GM21423 (cell line): ENCODE measurements around the gene VPS51.

Experiments used
- ATAC-seq: cut with Tn5 transposase; IDR thresholded peaks from one replicate; pipeline ENCODE4 v1.9.1; 2021; ENCODE audit warnings: mild to moderate bottlenecking, moderate library complexity; ENCODE audit not compliant: unreplicated experiment

The VPS51 gene

GRCh38 chr11:65071907-65072630, 23.9 kb upstream of the VPS51 start:
- no peak for ATAC-seq

- no peak for ATAC-seq
Observed at GRCh38 chr11:65072631-65072966, 23.4 kb upstream of the VPS51 start.

- ATAC-seq = no peak
Observed at GRCh38 chr11:65077451-65077850, 18.6 kb upstream of the VPS51 start.

DNA sequence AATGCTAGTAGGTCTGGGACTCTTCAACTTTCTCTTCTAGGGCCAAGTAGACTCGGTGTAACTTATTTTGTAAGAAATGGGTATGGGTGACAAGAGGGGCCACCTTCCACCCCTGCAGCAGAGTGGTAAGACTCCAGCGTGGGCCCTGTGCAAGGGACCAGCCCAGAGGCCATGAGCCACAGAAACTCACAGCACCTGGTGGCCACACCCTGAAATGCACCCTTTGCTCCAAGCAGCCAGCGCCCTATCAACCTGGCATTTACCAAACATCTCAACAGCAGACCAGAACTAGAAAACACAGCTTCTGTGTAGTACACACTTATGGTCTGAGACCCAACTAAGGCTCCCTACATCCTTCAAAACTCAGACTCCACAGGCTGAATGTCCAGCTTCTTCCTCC, 17.9 kb upstream of the VPS51 start:
- ATAC-seq = no peak

DNA sequence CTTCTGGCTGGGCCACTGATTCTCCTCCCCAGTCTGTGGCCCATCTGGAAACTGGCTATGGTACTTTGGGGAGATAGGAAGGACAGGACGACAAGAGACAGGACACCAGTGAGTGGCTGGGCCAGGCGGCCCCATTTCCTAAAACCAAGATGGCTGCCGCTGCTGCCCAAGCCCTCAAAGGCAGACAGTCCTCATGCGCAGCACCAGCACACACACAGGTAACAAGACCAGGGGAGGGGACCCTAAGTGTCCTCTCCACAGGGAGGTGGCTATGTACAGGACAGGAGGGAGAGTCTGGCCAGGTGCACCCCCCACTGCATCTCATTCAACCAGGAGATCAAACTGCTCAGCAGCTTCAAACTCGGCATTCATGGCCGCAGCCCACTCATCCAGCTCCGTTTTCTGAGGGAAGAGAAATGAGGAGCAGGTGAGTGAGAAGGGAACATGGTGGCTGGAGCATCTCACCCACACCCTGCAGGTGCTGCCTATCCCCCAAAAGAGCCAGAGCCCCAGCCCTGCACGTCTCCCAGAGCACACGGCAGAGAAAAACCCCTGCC, 17.1 kb upstream of the VPS51 start:
- ATAC-seq = no peak

- peak; percentile 6 for ATAC-seq
Observed at GRCh38 chr11:65083134-65083833, 12.7 kb upstream of the VPS51 start.

GRCh38 chr11:65083834-65084597, 12.0 kb upstream of the VPS51 start, which contains the start of the genes CDCA5 and ZFPL1:
CDCA5 (minus strand) TSS chr11:65084040; CDS start chr11:65083978, 62 bp downstream.
ZFPL1 (plus strand) TSS chr11:65084222; CDS start chr11:65084699, 477 bp downstream.
- ATAC-seq = peak; percentile 85

DNA sequence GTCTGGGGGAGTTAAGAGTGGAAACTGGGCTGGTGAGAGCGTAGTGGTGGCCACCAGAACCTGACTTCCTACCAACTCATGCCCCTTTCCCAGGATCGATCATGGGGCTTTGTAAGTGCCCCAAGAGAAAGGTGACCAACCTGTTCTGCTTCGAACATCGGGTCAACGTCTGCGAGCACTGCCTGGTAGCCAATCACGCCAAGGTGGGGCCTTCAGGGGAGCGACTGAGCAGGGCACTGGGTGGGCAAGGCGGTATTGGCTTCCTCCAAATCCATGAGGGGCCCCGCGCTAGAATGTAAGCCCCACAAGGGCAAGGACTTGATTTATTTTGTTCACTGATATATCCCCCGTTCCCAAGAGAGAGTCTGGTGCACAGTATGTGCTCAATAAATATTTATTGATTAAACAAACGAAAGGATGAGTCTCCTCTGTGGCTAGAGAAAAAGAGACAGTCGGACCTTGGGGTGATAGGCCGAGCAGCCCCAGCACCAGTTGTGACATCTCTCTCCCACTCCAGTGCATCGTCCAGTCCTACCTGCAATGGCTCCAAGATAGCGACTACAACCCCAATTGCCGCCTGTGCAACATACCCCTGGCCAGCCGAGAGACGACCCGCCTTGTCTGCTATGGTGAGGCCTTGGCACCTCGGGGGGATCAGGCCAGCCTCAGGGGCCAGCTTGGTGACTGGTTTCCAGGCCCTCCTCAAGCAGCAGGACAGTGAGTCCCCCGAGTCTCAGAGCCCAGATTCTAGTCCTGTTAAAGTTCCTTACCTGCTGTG, 11.2 kb upstream of the VPS51 start:
- ATAC-seq = no peak

GRCh38 chr11:65085446-65085845, 10.6 kb upstream of the VPS51 start:
- ATAC-seq = no peak

DNA sequence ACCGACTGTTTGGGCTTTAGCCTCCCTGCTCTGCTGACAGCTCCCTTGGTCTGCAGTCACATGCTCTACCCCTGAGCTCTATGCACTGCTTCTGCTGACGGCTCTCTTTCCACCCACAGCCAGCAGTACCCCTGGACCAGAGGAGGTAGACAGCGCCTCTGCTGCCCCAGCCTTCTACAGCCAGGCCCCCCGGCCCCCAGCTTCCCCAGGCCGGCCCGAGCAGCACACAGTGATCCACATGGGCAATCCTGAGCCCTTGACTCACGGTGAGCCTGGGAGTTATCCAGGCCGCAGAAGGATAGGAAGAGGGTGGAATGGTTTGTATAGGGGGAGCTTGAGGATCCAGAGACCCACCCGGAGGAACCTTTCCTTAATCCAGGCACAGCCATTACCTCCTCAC, 9.2 kb upstream of the VPS51 start:
- ATAC-seq = no peak

DNA sequence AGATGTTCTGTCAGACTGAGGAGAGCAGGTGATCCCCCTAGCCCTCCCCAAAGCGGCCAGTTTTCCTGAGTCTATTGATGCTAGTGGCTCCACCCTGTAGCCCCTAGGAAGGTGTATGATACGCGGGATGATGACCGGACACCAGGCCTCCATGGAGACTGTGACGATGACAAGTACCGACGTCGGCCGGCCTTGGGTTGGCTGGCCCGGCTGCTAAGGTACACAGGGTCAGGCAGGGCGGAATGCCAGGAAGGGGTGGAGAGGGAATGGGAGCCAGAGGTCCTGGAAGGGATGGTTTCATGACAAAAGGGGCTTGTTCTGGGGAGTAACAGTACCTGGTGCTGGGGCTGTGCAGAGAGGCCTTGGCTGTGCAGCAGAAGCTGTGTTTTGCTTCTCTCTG, 8.8 kb upstream of the VPS51 start:
- ATAC-seq = no peak

DNA sequence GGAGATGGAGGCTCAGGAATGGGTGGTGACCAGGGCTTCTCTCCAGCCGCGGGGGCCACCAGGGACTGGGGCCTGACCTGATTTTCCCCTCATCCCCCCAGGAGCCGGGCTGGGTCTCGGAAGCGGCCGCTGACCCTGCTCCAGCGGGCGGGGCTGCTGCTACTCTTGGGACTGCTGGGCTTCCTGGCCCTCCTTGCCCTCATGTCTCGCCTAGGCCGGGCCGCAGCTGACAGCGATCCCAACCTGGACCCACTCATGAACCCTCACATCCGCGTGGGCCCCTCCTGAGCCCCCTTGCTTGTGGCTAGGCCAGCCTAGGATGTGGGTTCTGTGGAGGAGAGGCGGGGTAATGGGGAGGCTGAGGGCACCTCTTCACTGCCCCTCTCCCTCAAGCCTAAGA, 8.2 kb upstream of the VPS51 start:
- no peak for ATAC-seq

GRCh38 chr11:65089621-65090020, 6.4 kb upstream of the VPS51 start:
- ATAC-seq = no peak

DNA sequence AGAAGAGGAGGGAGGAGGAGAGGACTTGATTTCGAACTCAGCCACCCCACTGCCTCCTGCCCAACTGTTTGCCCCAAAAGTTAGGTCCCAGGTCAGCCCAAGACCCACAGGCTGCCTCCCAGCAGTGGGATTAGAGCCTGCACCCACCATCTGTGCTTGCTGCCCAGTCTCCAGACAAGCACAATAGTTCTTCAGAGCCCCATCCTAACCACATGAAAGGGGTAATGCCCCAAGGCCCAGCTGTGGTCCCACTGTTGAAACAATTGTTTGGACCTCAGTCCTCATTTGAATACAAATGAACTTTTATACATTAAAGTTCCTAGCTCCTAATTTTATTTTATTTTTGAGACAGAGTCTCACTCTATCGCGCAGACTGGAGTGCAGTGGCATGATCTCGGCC, 5.4 kb upstream of the VPS51 start:
- ATAC-seq = no peak

DNA sequence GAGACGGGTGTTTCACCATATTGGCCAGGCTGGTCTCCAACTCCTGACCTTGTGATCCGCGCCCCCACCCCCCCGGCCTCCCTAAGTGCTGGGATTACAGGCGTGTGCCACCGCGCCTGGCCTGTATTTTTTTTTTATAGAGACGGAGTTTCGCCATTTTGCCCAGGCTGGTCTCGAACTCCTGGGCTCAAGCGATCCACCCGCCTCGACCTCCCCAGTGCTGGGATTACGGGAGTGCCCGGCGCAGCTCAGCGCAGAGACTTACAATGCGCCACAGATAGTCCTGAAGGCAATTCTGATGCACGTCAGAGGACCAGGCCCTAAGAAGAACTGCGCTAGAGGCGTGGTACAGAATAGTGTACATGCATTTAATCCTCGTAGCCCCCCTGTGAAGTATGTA, 587 bp upstream of the VPS51 start:
- ATAC-seq = no peak

DNA sequence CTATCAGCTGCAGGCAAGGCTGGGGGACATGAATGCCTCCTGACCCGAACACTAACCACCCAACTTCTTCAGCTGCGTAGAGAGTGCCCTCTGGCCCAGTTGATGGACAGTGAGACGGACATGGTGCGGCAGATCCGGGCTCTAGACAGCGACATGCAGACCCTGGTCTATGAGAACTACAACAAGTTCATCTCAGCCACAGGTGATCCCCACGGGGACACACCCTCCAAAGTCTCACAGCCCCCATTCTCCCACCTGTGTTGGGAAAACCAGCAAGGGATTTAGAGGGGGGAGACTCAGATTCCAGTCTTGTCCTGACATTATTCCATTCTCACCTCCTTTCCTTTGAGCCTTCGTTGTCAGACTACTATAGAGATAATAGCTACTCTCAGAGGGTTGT, 912 bp downstream of the VPS51 start:
- no peak for ATAC-seq

GRCh38 chr11:65100674-65101350, 4.8 kb downstream of the VPS51 start:
- no peak for ATAC-seq

DNA sequence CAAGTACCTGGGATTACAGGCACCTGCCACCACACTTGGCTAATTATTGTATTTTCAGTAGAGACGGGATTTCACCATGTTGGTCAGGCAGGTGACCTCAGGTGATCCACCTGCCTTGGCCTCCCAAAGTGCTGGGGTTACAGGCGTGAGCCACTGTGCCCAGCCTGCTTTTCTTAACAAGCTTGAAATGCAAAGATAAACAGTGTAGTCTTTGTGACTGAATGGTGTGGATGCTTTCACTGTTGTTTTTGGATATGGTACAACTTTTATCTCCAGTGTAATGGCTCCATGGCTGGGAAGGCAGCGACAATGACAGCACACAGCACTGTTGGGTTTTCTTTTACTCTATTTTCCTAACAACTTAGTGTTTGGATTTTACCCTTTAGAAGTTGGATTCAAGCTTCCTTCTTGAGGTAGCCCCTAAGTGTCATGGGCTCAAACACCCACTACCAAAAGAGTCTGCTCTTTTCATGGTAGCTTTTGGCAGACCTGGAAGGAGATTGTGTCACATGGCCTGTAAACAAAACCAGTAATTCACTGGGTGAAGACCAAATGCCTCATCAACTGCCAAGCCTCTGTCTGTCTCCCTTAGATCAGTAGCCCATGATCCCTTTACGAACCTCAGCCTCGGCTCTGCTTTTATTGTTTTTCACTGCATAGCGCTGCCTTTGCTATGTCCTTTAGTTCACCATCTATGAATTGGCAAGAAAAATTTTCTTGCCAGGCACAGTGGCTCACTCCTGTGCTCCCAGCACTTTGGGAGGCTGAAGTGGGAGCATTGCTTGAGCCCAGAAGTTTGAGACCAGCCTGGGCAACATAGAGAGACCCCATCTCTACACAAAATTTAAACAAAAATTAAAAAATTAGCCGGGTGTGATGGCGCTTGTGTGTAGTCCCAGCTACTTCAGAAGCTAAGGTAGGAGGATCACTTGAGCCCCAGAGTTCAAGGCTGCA, 6.4 kb downstream of the VPS51 start:
- no peak for ATAC-seq

DNA sequence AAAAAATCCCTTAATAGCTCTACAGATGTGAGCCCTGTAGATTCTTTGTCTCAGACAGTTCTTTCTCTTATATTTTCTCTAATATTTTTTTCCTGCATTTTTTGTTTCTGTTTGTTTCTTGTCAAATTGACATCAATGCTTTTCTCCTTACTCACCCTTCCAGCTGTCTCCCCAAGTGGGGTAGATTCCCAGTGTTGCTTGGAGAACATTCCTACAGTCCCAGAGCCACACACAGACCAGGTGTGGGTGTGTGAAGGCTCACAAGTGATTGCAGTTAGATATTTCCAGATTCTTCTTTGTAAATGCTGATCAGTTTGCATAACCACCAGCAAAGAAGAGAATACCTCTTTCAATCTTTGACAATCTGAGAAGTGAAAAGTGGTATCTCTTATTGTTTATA, 7.5 kb downstream of the VPS51 start:
- no peak for ATAC-seq
